Stimulated activated naive CD4-positive, alpha-beta T cell (primary cell): ENCODE results near the gene UCN2.
A peak's percentile ranks its signal among the peaks of the same experiment; 100 is the strongest.
"Not testable (repeated sequence)": the region's sequence is repeated elsewhere in the genome, so short reads cannot be mapped to it uniquely, and the experiment has no call there.

ENCODE experiments used
- DNase-seq, 6 experiments: peaks; one replicate each; lab custom pipeline; 2025; lab: John Stamatoyannopoulos, UW

Gene UCN2

GRCh38 chr3:48561045-48561736, 2.4 kb downstream of the UCN2 start:
- DNase-seq = no peak

DNA sequence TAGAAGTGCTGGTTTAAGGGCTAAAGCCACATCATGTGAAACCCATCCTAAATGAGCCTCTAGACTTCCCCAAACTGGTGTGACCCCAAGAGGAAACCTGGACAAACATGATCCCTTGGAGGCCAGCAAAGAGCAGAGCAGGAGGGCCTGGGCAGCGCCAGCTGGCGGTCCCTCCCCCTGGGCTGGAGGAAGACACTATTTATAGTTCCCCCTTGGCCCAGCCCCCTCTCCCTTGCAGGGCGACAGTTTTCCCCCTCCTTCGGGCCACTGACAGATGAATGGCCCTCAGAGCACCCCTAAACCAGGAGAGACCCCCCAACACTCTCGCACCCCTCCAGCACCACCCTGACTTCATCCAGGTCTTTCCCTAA, 2.9 kb downstream of the UCN2 start:
- no peak for DNase-seq

DNA sequence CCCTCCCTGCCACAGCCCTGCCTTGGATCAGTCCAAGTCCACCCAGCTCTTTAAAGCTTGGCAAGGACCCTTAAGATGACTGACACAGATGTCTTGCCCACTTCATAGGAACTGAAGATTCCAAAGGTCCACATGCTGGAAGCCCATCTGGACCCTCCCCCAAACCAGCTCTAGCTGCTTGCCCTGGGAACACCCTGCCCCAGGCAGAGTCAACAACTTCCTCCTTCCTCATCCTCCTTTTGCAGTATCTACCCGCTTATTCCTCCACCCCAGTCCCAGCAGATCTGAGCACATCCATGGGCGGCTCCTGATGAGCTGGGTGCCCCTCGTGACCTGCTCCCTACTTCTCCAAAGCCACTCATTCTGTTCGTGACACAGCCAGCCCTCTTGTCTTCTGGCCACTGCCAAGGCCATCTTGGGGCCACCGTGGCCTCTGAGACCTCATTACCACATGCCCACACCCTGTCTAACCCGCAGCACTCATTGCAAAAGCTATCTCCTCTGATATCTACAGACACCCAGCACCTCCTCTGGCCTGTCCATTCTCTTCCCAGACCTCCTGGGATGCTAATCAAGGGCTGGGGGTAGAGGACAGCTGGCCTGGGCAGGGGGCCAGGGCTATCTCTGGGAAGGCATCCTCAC, 5.0 kb downstream of the UCN2 start:
- DNase-seq = no peak

DNA sequence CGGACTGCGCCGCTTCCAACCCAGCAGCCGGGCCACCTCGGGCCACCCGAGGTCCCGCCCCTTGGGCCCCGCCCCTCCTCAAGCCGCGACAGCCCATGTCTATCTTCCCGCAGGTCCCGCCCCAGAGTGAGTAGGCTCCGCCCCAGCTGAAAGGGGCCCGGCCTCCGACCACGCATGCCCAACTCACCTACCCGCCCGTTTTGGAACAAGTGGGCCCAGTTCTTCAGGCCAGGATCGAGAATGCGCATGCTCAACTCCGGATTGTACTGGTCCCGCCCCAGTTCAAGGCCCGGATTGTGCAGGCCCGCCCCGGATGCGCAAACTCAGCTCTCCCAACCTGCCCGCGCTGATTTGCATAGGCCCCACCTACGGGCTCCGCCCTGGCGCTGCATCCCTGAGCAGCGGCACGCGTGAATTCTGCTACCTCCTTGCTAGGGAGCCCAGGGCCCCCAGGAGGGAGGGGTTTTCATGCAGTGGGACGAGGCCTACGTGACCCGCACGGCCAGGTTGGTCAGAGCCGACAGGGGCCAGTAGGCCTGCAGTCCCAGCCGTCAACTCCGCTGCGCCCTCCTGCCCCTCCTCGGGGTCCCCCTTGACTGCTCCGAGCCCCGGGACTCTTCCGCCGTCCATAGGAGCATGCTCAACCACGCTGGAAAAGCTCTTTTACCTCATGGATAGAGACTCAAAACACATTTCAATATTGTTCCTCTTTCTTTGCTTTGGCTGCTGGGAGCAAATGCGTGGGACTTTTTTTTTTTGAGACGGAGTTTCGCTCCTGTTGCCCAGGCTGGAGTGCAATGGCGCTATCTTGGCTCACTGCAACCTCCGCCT, 6.6 kb downstream of the UCN2 start, which contains the start of gene PFKFB4:
Gene PFKFB4 (minus strand): TSS at position 8 of the 831 bp plus-strand sequence. CDS start 26 bp downstream, outside the sequence.
- peak; percentile 97 to 100 (median 99) for DNase-seq

DNA sequence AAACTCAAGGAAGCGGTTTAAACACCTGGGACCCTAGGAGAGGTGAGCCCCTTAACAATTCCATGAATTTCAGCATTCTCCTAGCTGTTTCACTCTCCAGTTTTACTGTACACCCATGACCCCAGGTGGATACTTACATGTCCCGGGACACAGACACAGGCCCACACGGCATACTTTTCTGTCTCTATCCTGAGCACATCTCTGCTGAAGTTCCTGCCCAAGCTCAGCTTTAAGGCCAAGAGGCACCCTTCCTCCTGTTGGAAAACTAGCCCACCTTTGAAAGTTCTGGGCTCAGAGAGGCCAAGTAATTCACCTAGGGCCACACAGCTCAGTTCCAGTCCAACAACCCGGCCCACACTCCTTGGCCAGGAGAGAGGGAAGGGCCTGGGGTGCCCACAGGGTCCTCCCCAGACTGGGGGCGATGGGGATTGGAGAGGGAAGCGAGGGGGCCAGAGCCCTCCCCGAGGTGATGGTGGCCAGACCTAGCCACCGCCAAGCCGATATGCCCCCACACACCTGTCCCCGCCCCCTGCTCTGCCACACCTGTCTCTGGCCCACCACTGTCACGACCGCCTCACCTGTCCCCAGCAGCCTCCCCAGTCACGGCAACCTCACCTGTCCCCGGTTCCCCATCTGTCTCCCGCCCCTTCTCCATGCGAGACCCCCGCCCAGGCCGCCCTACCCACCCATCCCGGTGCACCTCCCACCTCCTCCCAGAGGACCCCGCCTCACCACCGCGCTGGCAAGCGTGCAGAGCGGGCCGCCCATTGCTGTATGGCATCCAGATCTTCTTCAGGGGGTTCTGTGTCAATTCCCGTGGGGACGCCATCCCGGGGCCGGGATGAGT, 7.4 kb downstream of the UCN2 start:
- no peak for DNase-seq

DNA sequence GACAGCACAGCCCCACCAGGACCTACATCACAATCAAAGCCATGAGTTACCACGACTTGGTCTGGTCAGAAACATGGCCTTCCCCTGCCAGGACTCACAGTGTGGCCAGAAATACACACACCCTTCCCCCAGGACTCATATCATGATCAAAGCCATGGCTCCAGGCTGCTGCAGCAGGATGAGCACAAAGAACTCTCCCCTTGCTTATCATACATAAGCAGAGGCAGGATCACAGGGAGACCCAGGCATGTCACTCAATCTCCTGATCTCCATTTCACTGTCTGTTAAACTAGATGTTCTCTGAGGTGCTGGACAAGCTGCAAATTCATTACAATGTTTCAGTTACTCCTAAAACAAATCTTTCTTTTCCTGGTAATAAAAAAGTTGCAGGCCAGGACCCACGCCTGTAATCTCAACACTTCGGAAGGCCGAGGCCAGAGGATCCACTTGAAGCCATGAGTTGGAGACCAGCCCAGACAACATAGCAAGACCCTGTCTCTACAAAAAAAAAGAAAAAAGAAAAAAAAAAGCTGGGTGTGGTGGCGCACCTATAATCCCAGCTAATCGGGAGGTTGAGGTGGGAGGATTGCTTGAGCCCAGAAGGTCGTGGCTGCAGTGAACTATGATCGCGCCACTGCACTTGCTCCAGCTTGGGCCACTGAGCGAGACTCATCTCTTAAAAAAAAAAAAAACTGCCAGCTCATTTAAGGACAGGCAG, 8.2 kb downstream of the UCN2 start:
- DNase-seq = no peak

GRCh38 chr3:48553886-48554845, 9.4 kb downstream of the UCN2 start:
- DNase-seq = no peak

DNA sequence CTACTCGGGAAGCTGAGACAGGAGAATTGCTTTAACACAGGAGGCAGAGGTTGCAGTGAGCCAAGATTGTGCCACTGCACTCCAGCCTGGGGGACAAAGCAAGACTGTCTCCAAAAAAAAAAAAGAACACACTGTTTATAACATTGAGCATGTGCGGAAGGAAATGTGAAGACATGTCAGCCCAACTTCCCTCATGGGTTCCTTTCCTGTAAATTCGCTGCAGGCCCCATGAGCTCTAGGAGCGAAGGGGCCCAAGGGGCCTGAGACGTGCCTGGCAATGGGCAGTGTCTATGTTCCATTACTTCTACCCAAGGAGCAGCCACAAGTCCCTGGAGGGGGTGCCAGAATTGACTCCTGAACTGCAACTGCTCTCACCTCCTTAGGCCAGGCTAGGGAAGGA, 10.2 kb downstream of the UCN2 start:
- DNase-seq = no peak

- no peak for DNase-seq
Observed at GRCh38 chr3:48552111-48552951, 11.2 kb downstream of the UCN2 start.

- not testable (repeated sequence) for DNase-seq
Observed at GRCh38 chr3:48551651-48552050, 11.9 kb downstream of the UCN2 start.

DNA sequence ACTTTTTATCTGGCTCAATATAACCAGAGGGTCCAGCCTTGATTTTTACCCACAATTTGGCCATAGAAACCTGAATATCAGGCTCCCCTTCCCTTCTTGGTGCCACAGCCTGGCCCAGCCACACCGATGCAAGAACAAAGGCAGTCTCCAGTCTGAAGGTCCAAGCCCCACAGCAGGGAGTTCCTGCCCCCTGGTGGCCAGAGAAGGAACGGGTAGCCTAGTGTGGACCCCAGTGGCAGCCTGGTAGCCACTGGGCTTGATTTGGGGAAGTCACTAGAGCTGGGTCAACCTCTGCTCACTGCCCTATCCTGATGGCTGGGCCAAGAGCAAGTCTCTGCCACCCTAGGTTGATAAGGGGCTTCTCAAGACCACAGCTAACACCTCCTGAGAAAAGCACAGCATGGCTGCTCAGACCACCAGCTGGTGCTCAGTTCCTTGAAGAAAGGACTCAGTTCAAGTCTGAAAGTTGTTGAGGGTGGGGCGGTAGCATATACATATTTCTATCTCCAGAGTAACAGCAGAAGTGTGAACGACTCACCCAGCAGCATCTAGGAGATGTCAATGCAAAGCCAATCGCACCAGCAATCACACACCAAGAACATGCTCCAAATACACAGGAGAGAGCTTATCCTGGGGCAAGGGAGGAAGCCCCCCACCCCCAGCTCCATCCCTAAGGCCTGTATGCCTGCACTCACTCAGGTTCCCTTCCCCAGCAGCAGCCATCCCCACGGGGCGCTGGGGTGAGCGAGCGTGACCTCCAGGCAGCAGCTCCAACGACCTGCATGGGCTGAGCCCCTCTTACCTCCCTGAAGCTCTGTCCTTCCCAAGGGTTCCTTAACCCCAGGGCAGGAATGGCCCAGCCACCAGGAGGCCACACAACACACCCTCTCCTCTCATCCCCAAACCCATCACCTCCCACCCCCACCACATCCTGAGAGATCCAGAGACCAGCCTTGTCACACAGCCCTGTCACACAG, 14.6 kb downstream of the UCN2 start:
- DNase-seq = peak; percentile 43 to 82 (median 74)

DNA sequence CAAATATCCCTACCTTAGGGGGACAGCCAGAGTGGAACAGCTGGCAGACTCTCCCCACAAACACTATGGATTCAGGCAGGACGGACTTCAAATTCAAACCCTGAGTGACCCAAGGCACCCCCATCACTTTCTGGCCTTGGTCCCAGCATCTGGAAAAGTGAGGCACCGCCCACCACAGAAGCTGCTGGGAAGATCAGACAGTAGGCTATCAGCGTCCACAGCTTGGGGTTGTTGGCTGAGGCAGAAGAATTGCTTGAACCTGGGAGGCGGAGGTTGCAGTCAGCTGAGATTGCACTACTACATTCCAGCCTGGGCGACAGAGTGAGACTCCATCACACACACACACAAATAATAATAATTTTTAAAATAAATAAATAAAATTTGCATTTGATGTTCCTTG, 15.5 kb downstream of the UCN2 start:
- no peak for DNase-seq

GRCh38 chr3:48546203-48546829, 17.3 kb downstream of the UCN2 start:
- DNase-seq = peak in 2 of 6 experiments; percentile 6 to 39

DNA sequence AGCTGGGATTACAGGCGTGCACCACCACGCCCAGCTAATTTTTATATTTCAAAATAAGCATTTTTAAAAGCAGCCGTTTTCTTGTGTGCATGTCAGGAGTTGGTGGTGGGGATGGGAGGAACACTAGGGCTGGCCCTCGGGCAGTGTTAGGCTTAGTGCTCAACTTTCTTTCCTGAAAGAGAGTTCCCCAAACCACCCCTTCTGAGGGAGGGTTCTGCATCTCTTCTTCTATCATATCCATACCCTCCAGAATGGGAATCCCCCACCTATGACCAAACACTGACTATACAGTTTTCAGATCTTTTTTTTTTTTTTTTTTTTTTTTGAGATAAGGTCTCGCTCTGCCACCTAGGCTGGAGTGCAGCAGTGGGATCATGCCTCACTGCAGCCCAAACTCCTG, 19.4 kb downstream of the UCN2 start:
- no peak for DNase-seq

DNA sequence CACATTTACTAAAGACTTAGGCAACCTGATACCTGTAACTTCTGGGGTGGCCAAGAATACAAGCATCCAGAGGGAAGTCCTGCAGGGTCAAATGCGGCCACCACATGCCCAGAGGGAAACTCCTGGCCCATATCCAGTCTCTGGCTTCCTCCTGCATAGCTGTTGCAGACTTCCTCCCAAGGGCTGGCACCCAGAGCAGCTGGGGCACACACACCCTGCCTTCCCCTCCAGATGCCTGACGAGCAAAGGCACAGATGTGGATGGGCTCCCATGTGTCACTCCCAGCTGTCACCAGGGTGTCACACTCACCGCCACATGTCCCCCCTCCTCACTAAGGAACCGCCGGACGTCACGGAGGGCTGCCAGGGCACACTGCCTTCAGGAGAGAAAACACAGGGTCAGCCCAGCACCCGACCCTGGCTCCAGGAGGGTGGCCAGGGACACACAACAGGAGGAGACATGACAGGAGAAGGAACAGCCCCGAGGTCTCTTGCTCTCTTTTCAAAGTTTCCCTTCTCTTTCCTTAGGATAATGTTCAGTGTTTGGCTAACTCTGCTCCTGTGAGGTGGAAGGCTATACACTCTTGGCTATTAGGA, 20.2 kb downstream of the UCN2 start:
- DNase-seq = no peak

DNA sequence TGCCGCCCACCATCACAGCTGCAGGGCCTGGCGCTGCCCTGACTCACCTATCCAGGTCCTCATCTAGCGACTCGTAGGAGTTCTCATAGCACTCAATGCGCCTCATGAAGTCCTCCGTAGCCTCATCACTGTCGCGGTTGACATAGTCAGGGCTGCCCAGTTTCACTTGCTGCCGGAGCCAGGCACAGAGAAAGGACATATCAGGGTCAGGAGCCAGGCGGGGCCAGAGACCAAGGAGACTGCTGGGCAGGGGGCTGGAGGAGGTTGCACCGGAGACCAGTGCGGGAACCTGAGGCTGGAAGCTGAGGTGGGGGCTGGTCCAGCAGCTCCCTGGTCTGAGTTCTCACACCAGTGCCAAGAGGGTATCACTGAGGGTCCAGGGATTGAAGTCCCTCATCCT, 25.1 kb downstream of the UCN2 start:
- DNase-seq = no peak

DNA sequence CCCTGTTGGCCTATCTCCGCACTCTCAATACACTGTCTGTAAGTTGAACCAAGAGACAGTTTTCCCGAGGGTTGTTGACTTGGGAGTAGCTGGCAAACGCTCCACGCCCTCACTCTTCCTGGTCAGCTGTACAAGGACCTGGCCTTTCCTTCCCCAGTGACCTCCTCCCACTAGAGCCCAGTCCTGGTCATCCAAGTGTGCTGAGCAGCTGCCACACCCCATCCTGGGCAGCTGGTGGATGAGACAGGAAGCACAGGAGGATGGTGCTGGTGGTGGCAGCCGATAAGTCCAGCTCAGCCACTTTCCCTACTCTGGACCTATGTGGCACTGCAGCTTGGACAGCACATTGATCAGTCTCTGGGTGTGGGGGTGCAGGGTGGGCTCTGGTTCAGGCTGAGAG, 26.8 kb downstream of the UCN2 start:
- no peak for DNase-seq
